K562 (cell line): ENCODE measurements around the gene STRA8. TPM values are rescaled to one million over a fixed set of nuclear protein-coding genes. Genes with fewer than 3 reads are reported as not detected.

Experiments used
- GATAD2B ChIP-seq: fragments of 450-650 bp; IDR thresholded peaks from 2 replicates; pipeline ENCODE4 v1.6.1; 2017; ENCODE audit warnings: mild to moderate bottlenecking, borderline replicate concordance
- MAFF ChIP-seq: IDR thresholded peaks from 2 replicates; pipeline ENCODE4 v1.6.1; 2012; ENCODE audit warnings: low read length, improper control_type of control experiment
- NEUROD1 ChIP-seq: fragments of 150-350 bp; IDR thresholded peaks from 2 replicates; pipeline ENCODE4 v1.6.1; 2014; ENCODE audit warnings: borderline replicate concordance, low read length, low read depth; ENCODE audit not compliant: partially characterized antibody
- NR3C1 ChIP-seq: sonication (generic); formaldehyde crosslinking; IDR thresholded peaks from 2 replicates; pipeline ENCODE4 v1.8.1; 2022; ENCODE audit warnings: missing genetic modification reagents
- OTX1 ChIP-seq: fragments of 450-650 bp; formaldehyde crosslinking; IDR thresholded peaks from 2 replicates; pipeline ENCODE4 v1.4.0; 2022; ENCODE audit warnings: mild to moderate bottlenecking
- TEAD2 ChIP-seq: fragments of 450-650 bp; IDR thresholded peaks from 2 replicates; pipeline ENCODE4 v1.6.1; 2016; ENCODE audit warnings: missing genetic modification characterization, control low read depth, missing compliant biosample characterization
- ZNF175 ChIP-seq: fragments of 200-800 bp; sonication (Bioruptor generic); IDR thresholded peaks from 2 replicates; pipeline ENCODE4 v1.6.1; 2016; ENCODE audit warnings: low read depth, mild to moderate bottlenecking, missing genetic modification characterization, missing compliant biosample characterization
- ZNF282 ChIP-seq: sonication (generic); formaldehyde crosslinking; IDR thresholded peaks from 2 replicates; pipeline ENCODE4 v1.8.1; 2023; ENCODE audit warnings: missing genetic modification reagents
- polyA plus RNA-seq, 8 experiments: library from polyadenylated mRNA; depleted of rRNA in 4 of 8; stranded (reverse) in 5 of 8; unstranded in 3 of 8; fragments of >200 nt; fragmentation: Nextera tagmentation in 2 of 8; fragmentation: Illumina TruSeq in 1 of 8; extraction: Ambion mirVana in 2 of 8; extraction: Trizol in 1 of 8; gene quantifications; 2 replicates each; pipeline versions ENCODE4 v1.2.1 to v1.2.3, GENCODE V29; 2011 to 2014; ENCODE audit warnings: inconsistent platforms in 1 of 8, missing spikeins in 1 of 8
- total RNA-seq, 7 experiments: library from RNA; depleted of rRNA in 6 of 7; stranded (reverse); fragments of >200 nt in 6 of 7; fragmentation: Illumina TruSeq in 2 of 7; extraction: Trizol in 2 of 7; gene quantifications; 2 replicates each; pipeline versions ENCODE4 v1.2.1 to v1.2.3, GENCODE V29; 2011 to 2021; ENCODE audit warnings: low replicate concordance in 1 of 7
- TF ChIP-seq, protein P1 (sequence below), 2 experiments: fragments of 450-650 bp; IDR thresholded peaks; 2 replicates each; pipeline ENCODE4 v1.6.1; 2018; ENCODE audit warnings: mild to moderate bottlenecking in 2 of 2, low read depth in 1 of 2; ENCODE audit not compliant: partially characterized antibody in 2 of 2
- TF ChIP-seq, protein P2 (sequence below): sonication (generic); formaldehyde crosslinking; IDR thresholded peaks from 2 replicates; pipeline ENCODE4 v1.8.0; 2022; ENCODE audit warnings: mild to moderate bottlenecking, missing genetic modification reagents
- TF ChIP-seq, protein P3 (sequence below): fragments of 250-450 bp; sonication (Bioruptor Pico); IDR thresholded peaks from 2 replicates; pipeline ENCODE4 v1.4.0; 2020; ENCODE audit warnings: mild to moderate bottlenecking, moderate library complexity
- TF ChIP-seq, protein P4 (sequence below), 2 experiments: fragments of 450-650 bp in 1 of 2; sonication (generic) in 1 of 2; formaldehyde crosslinking; conservative IDR thresholded peaks; 2 replicates each; pipeline versions ENCODE4 v1.4.0 to v1.8.1; 2020 to 2022; ENCODE audit warnings: mild to moderate bottlenecking in 1 of 2, missing genetic modification reagents in 1 of 2

STRA8 gene
- total and polyA plus RNA-seq, 9 of the 15 experiments (the other 6 are each of a cell fraction or from before 2014, with no cell fraction given) = not detected

DNA sequence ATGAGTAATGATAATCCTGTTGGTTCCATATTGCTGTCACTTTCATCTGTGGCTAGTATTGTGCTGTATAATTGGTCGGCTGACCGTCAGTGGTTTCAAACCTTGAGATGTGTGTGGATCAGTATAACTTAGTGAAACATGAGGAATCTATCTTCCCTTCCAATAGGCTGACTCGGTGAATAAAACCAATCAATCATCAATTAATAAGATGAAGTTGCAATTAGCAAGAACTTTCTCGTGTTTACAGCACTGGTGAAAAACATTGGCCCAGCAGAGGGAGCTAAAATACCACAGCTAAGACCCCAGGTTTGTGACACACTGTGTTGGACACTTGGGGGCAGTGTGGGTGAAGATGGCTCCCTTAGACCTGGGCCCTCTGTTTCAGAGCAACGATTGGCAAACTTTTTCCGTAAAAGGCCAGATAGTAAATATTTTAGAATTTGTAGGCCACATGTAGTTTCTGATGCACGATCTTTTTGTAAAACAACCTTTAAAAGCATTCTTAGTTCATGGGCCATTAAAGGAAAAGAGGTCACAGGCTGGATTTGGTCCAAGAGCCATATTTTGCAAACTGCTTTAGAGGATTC, 47.8 kb downstream of the STRA8 start (continued):
- TF ChIP-seq, protein P1, sequence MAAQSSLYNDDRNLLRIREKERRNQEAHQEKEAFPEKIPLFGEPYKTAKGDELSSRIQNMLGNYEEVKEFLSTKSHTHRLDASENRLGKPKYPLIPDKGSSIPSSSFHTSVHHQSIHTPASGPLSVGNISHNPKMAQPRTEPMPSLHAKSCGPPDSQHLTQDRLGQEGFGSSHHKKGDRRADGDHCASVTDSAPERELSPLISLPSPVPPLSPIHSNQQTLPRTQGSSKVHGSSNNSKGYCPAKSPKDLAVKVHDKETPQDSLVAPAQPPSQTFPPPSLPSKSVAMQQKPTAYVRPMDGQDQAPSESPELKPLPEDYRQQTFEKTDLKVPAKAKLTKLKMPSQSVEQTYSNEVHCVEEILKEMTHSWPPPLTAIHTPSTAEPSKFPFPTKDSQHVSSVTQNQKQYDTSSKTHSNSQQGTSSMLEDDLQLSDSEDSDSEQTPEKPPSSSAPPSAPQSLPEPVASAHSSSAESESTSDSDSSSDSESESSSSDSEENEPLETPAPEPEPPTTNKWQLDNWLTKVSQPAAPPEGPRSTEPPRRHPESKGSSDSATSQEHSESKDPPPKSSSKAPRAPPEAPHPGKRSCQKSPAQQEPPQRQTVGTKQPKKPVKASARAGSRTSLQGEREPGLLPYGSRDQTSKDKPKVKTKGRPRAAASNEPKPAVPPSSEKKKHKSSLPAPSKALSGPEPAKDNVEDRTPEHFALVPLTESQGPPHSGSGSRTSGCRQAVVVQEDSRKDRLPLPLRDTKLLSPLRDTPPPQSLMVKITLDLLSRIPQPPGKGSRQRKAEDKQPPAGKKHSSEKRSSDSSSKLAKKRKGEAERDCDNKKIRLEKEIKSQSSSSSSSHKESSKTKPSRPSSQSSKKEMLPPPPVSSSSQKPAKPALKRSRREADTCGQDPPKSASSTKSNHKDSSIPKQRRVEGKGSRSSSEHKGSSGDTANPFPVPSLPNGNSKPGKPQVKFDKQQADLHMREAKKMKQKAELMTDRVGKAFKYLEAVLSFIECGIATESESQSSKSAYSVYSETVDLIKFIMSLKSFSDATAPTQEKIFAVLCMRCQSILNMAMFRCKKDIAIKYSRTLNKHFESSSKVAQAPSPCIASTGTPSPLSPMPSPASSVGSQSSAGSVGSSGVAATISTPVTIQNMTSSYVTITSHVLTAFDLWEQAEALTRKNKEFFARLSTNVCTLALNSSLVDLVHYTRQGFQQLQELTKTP (IDR thresholded peaks at IDR 0.05; ENCODE audit: low read depth in 1 of 2, partially characterized antibody in 2 of 2) = no peak
- TF ChIP-seq ZNF175 (CRISPR knock-in tag) (no peak), MAFF (no peak), GATAD2B (peak; percentile 13; the same call in 1 of the 2 replicates), TEAD2 (tag) (no peak), ZNF282 (CRISPR knock-in tag) (no peak), OTX1 (CRISPR knock-in tag) (no peak), NR3C1 (CRISPR knock-in tag) (no peak), NEUROD1 (peak; percentile 38)
- TF ChIP-seq, protein P2, sequence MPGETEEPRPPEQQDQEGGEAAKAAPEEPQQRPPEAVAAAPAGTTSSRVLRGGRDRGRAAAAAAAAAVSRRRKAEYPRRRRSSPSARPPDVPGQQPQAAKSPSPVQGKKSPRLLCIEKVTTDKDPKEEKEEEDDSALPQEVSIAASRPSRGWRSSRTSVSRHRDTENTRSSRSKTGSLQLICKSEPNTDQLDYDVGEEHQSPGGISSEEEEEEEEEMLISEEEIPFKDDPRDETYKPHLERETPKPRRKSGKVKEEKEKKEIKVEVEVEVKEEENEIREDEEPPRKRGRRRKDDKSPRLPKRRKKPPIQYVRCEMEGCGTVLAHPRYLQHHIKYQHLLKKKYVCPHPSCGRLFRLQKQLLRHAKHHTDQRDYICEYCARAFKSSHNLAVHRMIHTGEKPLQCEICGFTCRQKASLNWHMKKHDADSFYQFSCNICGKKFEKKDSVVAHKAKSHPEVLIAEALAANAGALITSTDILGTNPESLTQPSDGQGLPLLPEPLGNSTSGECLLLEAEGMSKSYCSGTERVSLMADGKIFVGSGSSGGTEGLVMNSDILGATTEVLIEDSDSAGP (CRISPR knock-in tag) = no peak
- TF ChIP-seq, protein P3, sequence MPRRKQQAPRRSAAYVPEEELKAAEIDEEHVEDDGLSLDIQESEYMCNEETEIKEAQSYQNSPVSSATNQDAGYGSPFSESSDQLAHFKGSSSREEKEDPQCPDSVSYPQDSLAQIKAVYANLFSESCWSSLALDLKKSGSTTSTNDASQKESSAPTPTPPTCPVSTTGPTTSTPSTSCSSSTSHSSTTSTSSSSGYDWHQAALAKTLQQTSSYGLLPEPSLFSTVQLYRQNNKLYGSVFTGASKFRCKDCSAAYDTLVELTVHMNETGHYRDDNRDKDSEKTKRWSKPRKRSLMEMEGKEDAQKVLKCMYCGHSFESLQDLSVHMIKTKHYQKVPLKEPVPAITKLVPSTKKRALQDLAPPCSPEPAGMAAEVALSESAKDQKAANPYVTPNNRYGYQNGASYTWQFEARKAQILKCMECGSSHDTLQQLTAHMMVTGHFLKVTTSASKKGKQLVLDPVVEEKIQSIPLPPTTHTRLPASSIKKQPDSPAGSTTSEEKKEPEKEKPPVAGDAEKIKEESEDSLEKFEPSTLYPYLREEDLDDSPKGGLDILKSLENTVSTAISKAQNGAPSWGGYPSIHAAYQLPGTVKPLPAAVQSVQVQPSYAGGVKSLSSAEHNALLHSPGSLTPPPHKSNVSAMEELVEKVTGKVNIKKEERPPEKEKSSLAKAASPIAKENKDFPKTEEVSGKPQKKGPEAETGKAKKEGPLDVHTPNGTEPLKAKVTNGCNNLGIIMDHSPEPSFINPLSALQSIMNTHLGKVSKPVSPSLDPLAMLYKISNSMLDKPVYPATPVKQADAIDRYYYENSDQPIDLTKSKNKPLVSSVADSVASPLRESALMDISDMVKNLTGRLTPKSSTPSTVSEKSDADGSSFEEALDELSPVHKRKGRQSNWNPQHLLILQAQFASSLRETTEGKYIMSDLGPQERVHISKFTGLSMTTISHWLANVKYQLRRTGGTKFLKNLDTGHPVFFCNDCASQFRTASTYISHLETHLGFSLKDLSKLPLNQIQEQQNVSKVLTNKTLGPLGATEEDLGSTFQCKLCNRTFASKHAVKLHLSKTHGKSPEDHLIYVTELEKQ (CRISPR knock-in tag) = no peak
- TF ChIP-seq, protein P4, sequence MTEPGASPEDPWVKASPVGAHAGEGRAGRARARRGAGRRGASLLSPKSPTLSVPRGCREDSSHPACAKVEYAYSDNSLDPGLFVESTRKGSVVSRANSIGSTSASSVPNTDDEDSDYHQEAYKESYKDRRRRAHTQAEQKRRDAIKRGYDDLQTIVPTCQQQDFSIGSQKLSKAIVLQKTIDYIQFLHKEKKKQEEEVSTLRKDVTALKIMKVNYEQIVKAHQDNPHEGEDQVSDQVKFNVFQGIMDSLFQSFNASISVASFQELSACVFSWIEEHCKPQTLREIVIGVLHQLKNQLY (CRISPR knock-in tag; conservative IDR thresholded peaks at IDR 0.05) = no peak
